Keratinocyte (primary cell): Measurements from ENCODE around the gene ROS1.

ENCODE experiments used
- EZH2 ChIP-seq: IDR thresholded peaks from one replicate; pipeline ENCODE4 v1.6.1; 2012; ENCODE audit warnings: inconsistent platforms, mild to moderate bottlenecking, low read length, moderate library complexity
- TF ChIP-seq, protein P1 (sequence below), 3 experiments: IDR thresholded peaks in 1 of 3; conservative IDR thresholded peaks in 1 of 3; optimal IDR thresholded peaks in 1 of 3; 2 replicates in 2 of 3; 3 replicates in 1 of 3; pipeline versions ENCODE3 to v1.5.1; 2011; ENCODE audit warnings: low read length in 3 of 3, mild to moderate bottlenecking in 3 of 3, moderate library complexity in 2 of 3, control low read depth in 1 of 3, inconsistent platforms in 1 of 3; ENCODE audit not compliant: insufficient read depth in 2 of 3; ENCODE audit errors: extremely low read depth in 1 of 3

DNA sequence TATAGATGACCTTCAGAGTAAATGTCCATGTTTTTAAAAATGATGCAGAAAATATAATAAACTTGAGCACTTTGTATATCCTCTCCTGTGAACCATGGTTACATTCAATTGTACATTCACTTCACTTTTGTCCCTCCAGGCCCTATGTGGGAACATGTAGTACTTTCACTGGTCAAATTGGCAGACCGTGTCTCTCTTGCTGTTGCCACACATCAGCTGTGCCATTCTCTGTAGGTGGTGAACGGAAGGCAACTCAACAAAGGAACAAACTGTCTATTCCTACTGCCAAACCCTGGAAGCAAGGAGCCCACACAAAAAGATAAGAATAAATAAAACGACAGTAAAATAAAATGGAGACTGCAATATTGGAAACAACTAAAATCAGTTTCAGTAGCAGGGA is 2.0 kb downstream of the ROS1 start:
- TF ChIP-seq, protein P1, sequence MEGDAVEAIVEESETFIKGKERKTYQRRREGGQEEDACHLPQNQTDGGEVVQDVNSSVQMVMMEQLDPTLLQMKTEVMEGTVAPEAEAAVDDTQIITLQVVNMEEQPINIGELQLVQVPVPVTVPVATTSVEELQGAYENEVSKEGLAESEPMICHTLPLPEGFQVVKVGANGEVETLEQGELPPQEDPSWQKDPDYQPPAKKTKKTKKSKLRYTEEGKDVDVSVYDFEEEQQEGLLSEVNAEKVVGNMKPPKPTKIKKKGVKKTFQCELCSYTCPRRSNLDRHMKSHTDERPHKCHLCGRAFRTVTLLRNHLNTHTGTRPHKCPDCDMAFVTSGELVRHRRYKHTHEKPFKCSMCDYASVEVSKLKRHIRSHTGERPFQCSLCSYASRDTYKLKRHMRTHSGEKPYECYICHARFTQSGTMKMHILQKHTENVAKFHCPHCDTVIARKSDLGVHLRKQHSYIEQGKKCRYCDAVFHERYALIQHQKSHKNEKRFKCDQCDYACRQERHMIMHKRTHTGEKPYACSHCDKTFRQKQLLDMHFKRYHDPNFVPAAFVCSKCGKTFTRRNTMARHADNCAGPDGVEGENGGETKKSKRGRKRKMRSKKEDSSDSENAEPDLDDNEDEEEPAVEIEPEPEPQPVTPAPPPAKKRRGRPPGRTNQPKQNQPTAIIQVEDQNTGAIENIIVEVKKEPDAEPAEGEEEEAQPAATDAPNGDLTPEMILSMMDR (optimal IDR thresholded peaks at IDR 0.05 in 1 of 3, IDR thresholded peaks at IDR 0.05 in 1 of 3, conservative IDR thresholded peaks at IDR 0.05 in 1 of 3; ENCODE audit: extremely low read depth in 1 of 3, insufficient read depth in 2 of 3, low read length in 3 of 3): no peak
- no peak for TF ChIP-seq EZH2
